Subcutaneous abdominal adipose tissue (tissue), 5 donors: ENCODE results near the gene RTTN.

Experiments used
- H3K27ac ChIP-seq: one replicate; pipeline ENCODE4 v1.7.0; 2013; ENCODE audit warnings: low read depth, mild to moderate bottlenecking, inconsistent platforms, low read length, moderate library complexity
- H3K27me3 ChIP-seq, 5 donors: one replicate each; pipeline ENCODE4 v1.7.0; 2013; ENCODE audit warnings: low read length in 5 of 5, inconsistent platforms in 1 of 5; ENCODE audit not compliant: control insufficient read depth in 5 of 5, insufficient read depth in 4 of 5
- H3K36me3 ChIP-seq, 5 donors: one replicate each; pipeline ENCODE4 v1.7.0; 2013; ENCODE audit warnings: low read length in 5 of 5; ENCODE audit not compliant: control insufficient read depth in 5 of 5, insufficient read depth in 5 of 5
- H3K4me1 ChIP-seq, 5 donors: one replicate each; pipeline ENCODE4 v1.7.0; 2013; ENCODE audit warnings: low read length in 5 of 5, mild to moderate bottlenecking in 3 of 5, moderate library complexity in 1 of 5; ENCODE audit not compliant: control insufficient read depth in 5 of 5, insufficient read depth in 5 of 5
- H3K4me3 ChIP-seq, 5 donors: one replicate each; pipeline ENCODE4 v1.7.0; 2013; ENCODE audit warnings: low read length in 5 of 5, low read depth in 1 of 5
- H3K9ac ChIP-seq, 5 donors: one replicate each; pipeline ENCODE4 v1.7.0; 2013; ENCODE audit warnings: low read length in 5 of 5, mild to moderate bottlenecking in 4 of 5, moderate library complexity in 3 of 5
- H3K9me3 ChIP-seq, 5 donors: one replicate each; pipeline ENCODE4 v1.7.0; 2013; ENCODE audit warnings: low read length in 5 of 5; ENCODE audit not compliant: control insufficient read depth in 5 of 5
- donor health status: healthy.
- donor health status: healthy.
- donor health status: healthy.
- donor health status: healthy.
- donor health status: healthy.

Gene RTTN

DNA sequence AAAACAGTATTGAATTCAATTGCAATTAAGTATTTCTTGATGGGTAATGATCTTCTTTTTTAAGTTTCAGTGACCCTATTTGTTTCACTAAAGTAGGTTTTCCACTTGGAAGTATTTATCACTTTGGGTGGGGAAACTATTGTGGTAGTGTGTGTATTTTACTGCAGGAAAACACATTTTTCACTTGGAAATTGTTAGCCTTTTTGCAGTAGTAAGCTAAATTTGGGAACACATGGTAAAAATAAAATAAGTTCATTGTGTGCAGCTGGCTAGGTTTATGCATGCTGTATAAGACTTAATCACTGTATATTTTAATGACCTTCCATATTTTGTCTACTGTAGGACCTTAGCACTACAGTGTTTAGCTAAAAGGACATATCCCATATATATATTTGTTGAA, 28.5 kb upstream of the RTTN start:
- Histone ChIP-seq H3K36me3 (no peaks in the 10 kb centered on the region), H3K27me3 (no peaks in the 10 kb centered on the region), H3K4me1 (peaks cover 0 to 3% (median 0%) of the 10 kb centered on the region in 5 donors), H3K9me3 (peaks cover 0 to 4% (median 3%) of the 10 kb centered on the region in 5 donors), H3K4me3 (no peak overlapping the region), H3K27ac (no peak overlapping the region), H3K9ac (no peak overlapping the region)

GRCh38 chr18:70232261-70232660, 26.8 kb upstream of the RTTN start:
- Histone ChIP-seq H3K4me3 (no peak overlapping the region), H3K4me1 (peaks cover 0 to 3% (median 0%) of the 10 kb centered on the region in 5 donors), H3K36me3 (no peaks in the 10 kb centered on the region), H3K9me3 (peaks cover 11 to 20% (median 17%) of the 10 kb centered on the region in 5 donors), H3K27me3 (no peaks in the 10 kb centered on the region), H3K9ac (no peak overlapping the region), H3K27ac (no peak overlapping the region)

- H3K36me3 ChIP-seq, result no peaks in the 10 kb centered on the region
- no peak overlapping the region for H3K4me3 ChIP-seq
- H3K9ac ChIP-seq, result no peak overlapping the region
- no peaks in the 10 kb centered on the region for H3K4me1 ChIP-seq
- H3K27ac ChIP-seq, result no peak overlapping the region
- H3K9me3 ChIP-seq, result peaks cover 15 to 28% (median 25%) of the 10 kb centered on the region in 5 donors
- H3K27me3 ChIP-seq, result peaks cover 0 to 3% (median 0%) of the 10 kb centered on the region in 5 donors
These were observed 24.2 kb upstream of the RTTN start for GRCh38 chr18:70229639-70230038.

DNA sequence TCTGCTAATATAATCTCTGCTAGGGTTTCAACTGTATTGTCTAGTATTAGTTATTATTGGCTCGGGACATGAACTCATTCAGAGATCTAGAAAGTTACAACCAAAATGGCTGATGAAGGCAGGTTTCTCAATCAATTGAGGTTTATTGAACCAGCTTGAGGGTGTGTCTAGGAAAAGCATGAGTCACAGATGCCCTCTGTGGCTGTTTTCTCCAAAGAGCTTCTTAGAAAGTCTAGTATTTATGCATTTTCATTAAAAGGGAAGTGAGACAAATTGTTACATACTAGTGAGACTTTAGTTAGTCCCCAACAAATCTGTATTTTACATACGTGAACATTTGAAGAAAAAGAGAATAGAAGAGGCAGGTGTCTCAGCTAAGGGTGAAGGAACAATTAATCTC, 23.0 kb upstream of the RTTN start:
- Histone ChIP-seq H3K4me3 (no peak overlapping the region), H3K9me3 (peaks cover 15 to 28% (median 25%) of the 10 kb centered on the region in 5 donors), H3K36me3 (no peaks in the 10 kb centered on the region), H3K4me1 (no peaks in the 10 kb centered on the region), H3K27me3 (peaks cover 0 to 5% (median 0%) of the 10 kb centered on the region in 5 donors), H3K9ac (no peak overlapping the region), H3K27ac (no peak overlapping the region)

DNA sequence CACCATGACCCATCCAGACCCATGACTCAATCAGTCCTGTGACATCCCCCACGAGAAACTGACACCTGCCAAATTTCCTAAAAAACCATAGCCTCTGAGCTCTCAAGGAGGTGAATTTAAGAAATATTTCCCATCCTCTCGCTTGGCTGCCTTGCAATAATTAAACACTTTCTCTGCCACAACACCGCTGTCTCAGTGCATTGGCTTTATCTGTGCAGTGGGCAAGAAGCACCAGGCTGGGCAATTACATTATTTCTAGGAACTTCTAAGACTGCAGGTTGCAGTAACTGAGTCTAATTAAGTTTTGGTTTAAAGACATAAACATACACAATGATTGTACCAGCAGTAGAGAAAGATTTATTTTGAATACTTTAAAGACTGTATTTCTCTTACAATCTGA, 22.0 kb upstream of the RTTN start:
- H3K9me3 ChIP-seq, result peaks cover 15 to 28% (median 25%) of the 10 kb centered on the region in 5 donors
- peak overlapping the region in 2 of 5 donors; percentile 0 to 35 for H3K4me3 ChIP-seq
- H3K27ac ChIP-seq, result no peak overlapping the region
- H3K4me1 ChIP-seq, result no peaks in the 10 kb centered on the region
- H3K27me3 ChIP-seq, result peaks cover 0 to 5% (median 0%) of the 10 kb centered on the region in 5 donors
- no peaks in the 10 kb centered on the region for H3K36me3 ChIP-seq
- H3K9ac ChIP-seq, result no peak overlapping the region

DNA sequence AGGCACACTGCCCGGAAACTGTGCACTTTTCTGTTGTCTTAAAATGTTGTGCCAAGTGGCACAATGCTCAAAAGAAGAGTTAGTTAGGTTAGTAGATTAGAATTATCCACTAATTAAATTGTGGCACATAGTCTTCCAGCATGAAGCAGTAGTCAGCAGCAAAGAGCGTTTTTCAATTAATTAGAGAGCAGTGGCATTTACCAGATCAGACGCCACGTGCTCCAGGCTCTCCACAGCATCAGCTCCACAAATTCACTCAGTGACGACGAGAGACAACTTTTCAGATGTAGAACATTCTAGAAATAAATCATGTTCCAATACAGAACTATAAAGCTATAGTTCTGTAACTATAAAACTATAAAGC, 16.4 kb upstream of the RTTN start:
- H3K4me3 ChIP-seq, result no peak overlapping the region
- no peak overlapping the region for H3K9ac ChIP-seq
- H3K36me3 ChIP-seq, result no peaks in the 10 kb centered on the region
- H3K9me3 ChIP-seq, result peaks cover under 1 to 5% (median 4%) of the 10 kb centered on the region in 5 donors
- H3K27me3 ChIP-seq, result peaks cover 0 to 5% (median 0%) of the 10 kb centered on the region in 5 donors
- H3K4me1 ChIP-seq, result peaks cover 0 to 8% (median 0%) of the 10 kb centered on the region in 5 donors
- H3K27ac ChIP-seq, result no peak overlapping the region

DNA sequence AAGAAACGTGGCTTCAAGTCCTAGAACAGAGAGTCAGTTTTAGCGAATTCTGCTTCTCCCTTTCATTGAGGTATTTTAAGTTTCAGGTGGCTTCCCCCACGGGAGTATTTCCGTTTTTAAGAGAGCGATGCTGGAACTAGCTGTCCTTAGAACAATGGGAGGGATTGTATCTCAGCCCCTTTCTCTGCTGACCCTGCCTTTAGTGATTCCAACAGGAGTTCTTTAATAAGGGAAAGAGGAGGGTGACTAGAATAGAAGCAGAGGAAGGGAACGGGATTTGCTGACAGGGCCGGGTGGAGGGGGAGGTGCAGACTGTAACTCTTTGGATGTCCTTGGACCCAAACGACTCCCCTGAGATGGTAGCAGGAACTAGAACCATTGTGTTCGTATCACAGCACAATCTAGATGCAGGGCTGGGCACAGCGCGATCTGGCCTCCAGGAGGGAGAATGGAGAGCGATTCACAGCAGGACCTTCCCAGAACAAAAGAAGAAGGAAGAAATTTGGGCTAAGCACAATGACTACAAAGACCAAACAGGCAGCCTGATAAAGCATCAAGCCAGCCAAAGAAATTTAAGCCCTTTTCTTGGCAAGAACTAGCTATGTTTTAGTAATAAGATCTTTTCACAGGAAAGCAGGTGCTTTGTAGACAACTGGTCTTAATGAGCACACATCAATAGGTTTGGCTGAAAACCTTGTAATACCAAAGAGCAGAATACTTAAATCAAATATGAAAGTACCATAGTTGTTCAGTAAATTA, 15.8 kb upstream of the RTTN start:
- Histone ChIP-seq H3K4me3 (peak overlapping the region in 2 of 5 donors; percentile 7 to 15), H3K36me3 (no peaks in the 10 kb centered on the region), H3K27me3 (peaks cover 0 to 5% (median 0%) of the 10 kb centered on the region in 5 donors), H3K9me3 (no peaks in the 10 kb centered on the region), H3K9ac (no peak overlapping the region), H3K27ac (no peak overlapping the region), H3K4me1 (peaks cover 0 to 8% (median 0%) of the 10 kb centered on the region in 5 donors)

DNA sequence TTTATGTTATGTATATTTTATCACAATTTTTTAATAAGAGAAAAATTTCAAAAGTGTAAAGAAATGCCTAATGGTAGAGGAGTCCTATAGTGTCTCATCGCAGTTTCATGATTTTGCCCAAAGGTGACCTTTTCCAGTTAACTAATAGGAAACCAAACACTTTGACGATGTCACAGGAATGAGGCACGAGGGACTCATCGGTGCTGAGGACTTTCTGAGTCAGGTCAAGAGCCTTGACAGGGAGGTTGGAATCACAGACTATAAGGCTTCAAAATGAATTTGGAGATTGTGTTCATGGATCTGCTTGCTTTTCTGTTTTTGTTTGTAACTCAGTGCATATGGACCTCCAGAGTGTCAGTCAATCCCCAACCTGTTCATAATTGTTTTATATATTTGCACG, 15.1 kb upstream of the RTTN start:
- Histone ChIP-seq H3K27ac (no peak overlapping the region), H3K36me3 (no peaks in the 10 kb centered on the region), H3K4me1 (peaks cover 0 to 8% (median 0%) of the 10 kb centered on the region in 5 donors), H3K9me3 (no peaks in the 10 kb centered on the region), H3K4me3 (no peak overlapping the region), H3K9ac (no peak overlapping the region), H3K27me3 (peaks cover 0 to 5% (median 0%) of the 10 kb centered on the region in 5 donors)

- H3K27me3 ChIP-seq, result peaks cover 0 to 3% (median 0%) of the 10 kb centered on the region in 5 donors
- no peak overlapping the region for H3K4me3 ChIP-seq
- no peaks in the 10 kb centered on the region for H3K36me3 ChIP-seq
- H3K9ac ChIP-seq, result no peak overlapping the region
- no peak overlapping the region for H3K27ac ChIP-seq
- H3K9me3 ChIP-seq, result no peaks in the 10 kb centered on the region
- H3K4me1 ChIP-seq, result peaks cover 0 to 8% (median 0%) of the 10 kb centered on the region in 5 donors
These were observed 14.2 kb upstream of the RTTN start for GRCh38 chr18:70219688-70220087.

DNA sequence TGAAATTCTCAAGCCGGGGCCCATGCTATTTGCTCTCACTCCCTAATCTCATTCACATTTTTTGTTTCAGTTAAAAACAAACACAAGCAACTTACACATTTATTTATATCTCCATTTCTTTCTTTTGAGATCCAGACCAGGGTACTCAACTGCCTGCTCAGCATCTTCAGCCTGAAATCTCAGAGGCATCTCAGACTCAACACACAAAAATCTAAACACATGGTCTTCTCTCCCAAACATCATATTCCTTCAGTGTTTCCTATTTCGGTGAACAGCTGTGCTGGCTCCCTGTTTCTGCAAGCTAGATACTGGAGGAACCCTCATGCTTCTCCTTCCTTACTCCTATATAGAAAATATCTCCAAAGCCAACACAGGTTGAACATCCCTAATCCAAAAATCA, 11.3 kb upstream of the RTTN start:
- H3K36me3 ChIP-seq, result no peaks in the 10 kb centered on the region
- H3K4me1 ChIP-seq, result peaks cover 0 to 8% (median 0%) of the 10 kb centered on the region in 5 donors
- no peak overlapping the region for H3K4me3 ChIP-seq
- no peaks in the 10 kb centered on the region for H3K9me3 ChIP-seq
- no peak overlapping the region for H3K9ac ChIP-seq
- no peak overlapping the region for H3K27ac ChIP-seq
- no peaks in the 10 kb centered on the region for H3K27me3 ChIP-seq
